GM13976 (cell line): ENCODE measurements around the gene RPRD2.
A peak's percentile ranks its signal among the peaks of the same experiment; 100 is the strongest.

ENCODE experiments used
- DNase-seq: peaks from one replicate; pipeline ENCODE4 v3.0.0; 2012; ENCODE audit warnings: low spot score
- in situ Hi-C: fragments of 300-500 bp; cut with MboI; formaldehyde crosslinking; loops from one replicate; pipeline ENCODE4 v1.12.0; 2022; ENCODE audit warnings: low sequenced_read_pairs, mixed read lengths, inconsistent platforms; ENCODE audit not compliant: unreplicated experiment
- TF ChIP-seq, protein P1 (sequence below): IDR thresholded peaks from 2 replicates; pipeline ENCODE4 v1.5.1; 2012; ENCODE audit warnings: borderline replicate concordance, mild to moderate bottlenecking; ENCODE audit not compliant: insufficient read depth; ENCODE audit errors: extremely low read depth, missing control alignments, control extremely low read depth

Gene RPRD2

DNA sequence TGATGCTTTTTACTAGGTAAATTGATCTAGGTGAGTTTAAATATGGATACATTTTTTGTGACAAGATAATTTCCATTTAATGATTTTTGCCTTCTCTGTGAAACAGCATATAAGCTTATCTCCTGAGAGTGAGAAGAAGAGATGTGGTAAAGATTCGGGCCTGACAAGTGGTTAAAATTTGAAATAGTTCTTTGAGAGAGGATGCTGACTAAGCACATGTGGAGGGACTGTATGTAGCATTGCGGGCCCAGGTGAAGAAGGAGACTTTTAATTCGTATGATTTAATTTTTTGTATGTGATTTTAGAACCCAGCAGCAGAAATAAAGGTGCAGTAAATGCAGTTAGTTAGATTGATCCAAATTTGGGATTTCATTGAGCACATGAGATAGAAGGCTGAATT is 51.9 kb downstream of the RPRD2 start:
- no peak for DNase-seq
- in situ Hi-C loops: no loop called here
- TF ChIP-seq, protein P1, sequence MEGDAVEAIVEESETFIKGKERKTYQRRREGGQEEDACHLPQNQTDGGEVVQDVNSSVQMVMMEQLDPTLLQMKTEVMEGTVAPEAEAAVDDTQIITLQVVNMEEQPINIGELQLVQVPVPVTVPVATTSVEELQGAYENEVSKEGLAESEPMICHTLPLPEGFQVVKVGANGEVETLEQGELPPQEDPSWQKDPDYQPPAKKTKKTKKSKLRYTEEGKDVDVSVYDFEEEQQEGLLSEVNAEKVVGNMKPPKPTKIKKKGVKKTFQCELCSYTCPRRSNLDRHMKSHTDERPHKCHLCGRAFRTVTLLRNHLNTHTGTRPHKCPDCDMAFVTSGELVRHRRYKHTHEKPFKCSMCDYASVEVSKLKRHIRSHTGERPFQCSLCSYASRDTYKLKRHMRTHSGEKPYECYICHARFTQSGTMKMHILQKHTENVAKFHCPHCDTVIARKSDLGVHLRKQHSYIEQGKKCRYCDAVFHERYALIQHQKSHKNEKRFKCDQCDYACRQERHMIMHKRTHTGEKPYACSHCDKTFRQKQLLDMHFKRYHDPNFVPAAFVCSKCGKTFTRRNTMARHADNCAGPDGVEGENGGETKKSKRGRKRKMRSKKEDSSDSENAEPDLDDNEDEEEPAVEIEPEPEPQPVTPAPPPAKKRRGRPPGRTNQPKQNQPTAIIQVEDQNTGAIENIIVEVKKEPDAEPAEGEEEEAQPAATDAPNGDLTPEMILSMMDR: no peak

GRCh38 chr1:150420560-150421265 is 56.8 kb downstream of the RPRD2 start:
- no peak for DNase-seq
- TF ChIP-seq, protein P1: no peak
- in situ Hi-C loops: no loop called here

DNA sequence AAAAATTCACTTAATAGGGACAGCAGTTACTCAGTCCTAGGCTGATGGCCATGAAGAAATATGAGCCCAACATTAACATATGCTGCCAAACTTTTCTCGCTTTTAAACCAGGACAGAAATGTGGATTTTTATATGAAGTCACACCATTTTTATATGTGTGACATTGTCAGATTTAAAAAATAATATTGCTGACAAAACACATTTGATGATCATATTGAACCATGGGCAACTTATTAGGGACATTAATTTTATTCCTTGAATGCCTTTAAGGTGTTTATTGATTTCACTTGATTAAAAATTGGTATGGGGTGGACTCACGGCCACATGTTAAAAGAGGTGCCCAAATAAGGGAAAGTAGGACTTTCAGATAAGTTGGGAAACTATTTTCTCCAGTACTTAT is 58.6 kb downstream of the RPRD2 start:
- no peak for DNase-seq
- TF ChIP-seq, protein P1: no peak
- in situ Hi-C loops: no loop called here

- in situ Hi-C loops: no loop called here
- TF ChIP-seq, protein P1: peak; percentile 15
- peak; percentile 62 for DNase-seq
These were observed 65.9 kb downstream of the RPRD2 start for GRCh38 chr1:150429805-150430204.

- TF ChIP-seq, protein P1: no peak
- in situ Hi-C loops: no loop called here
- no peak for DNase-seq
These were observed 77.2 kb downstream of the RPRD2 start for GRCh38 chr1:150441121-150441520.

GRCh38 chr1:150444232-150444631 is 80.3 kb downstream of the RPRD2 start:
- TF ChIP-seq, protein P1: no peak
- in situ Hi-C loops: no loop called here
- no peak for DNase-seq
